A549 (cell line): ENCODE results near the gene CNGA2.

ENCODE experiments used
- CEBPB ChIP-seq, 2 experiments: fragments of >200 bp in 1 of 2; sonication (Bioruptor Twin) in 1 of 2; formaldehyde crosslinking in 1 of 2; IDR thresholded peaks; 2 replicates each; pipeline ENCODE4 v1.6.1; 2012 to 2016
- HDAC2 ChIP-seq: fragments of 200-600 bp; sonication (generic); IDR thresholded peaks from 2 replicates; pipeline ENCODE4 v1.6.1; 2016
- KDM5A ChIP-seq: fragments of 200-600 bp; sonication (generic); IDR thresholded peaks from 2 replicates; pipeline ENCODE4 v1.6.1; 2016; ENCODE audit warnings: antibody characterized with exemption, mild to moderate bottlenecking
- MAFK ChIP-seq: fragments of 450-650 bp; IDR thresholded peaks from 2 replicates; pipeline ENCODE4 v1.6.1; 2014; ENCODE audit not compliant: partially characterized antibody
- MAZ ChIP-seq: fragments of 150-350 bp; IDR thresholded peaks from 2 replicates; pipeline ENCODE4 v1.6.1; 2014; ENCODE audit warnings: antibody characterized with exemption, low read depth, low read length, borderline replicate concordance
- POLR2A ChIP-seq: IDR thresholded peaks from 2 replicates; pipeline ENCODE4 v1.6.1; 2012; ENCODE audit warnings: mild to moderate bottlenecking, low read length
- POLR2AphosphoS2 ChIP-seq: conservative IDR thresholded peaks from 2 replicates; pipeline ENCODE4 v1.6.1; 2012; ENCODE audit warnings: low read length, improper control_type of control experiment, inconsistent platforms
- RCOR1 ChIP-seq: fragments of 150-350 bp; IDR thresholded peaks from 2 replicates; pipeline ENCODE4 v1.6.1; 2014; ENCODE audit warnings: antibody characterized with exemption, low read length, low read depth
- USF2 ChIP-seq: fragments of 450-650 bp; IDR thresholded peaks from 2 replicates; pipeline ENCODE4 v1.6.1; 2014; ENCODE audit warnings: antibody characterized with exemption
- TF ChIP-seq, protein P1 (sequence below): fragments of 200-600 bp; sonication (generic); IDR thresholded peaks from 2 replicates; pipeline ENCODE4 v1.6.1; 2016; ENCODE audit warnings: antibody characterized with exemption, mild to moderate bottlenecking, moderate library complexity
- TF ChIP-seq, protein P2 (sequence below): fragments of >200 bp; sonication (Bioruptor Twin); formaldehyde crosslinking; IDR thresholded peaks from 3 replicates; pipeline ENCODE4 v1.5.1; 2016

GRCh38 chrX:151771726-151772125 is 37.2 kb downstream of the CNGA2 start:
- TF ChIP-seq, protein P1, sequence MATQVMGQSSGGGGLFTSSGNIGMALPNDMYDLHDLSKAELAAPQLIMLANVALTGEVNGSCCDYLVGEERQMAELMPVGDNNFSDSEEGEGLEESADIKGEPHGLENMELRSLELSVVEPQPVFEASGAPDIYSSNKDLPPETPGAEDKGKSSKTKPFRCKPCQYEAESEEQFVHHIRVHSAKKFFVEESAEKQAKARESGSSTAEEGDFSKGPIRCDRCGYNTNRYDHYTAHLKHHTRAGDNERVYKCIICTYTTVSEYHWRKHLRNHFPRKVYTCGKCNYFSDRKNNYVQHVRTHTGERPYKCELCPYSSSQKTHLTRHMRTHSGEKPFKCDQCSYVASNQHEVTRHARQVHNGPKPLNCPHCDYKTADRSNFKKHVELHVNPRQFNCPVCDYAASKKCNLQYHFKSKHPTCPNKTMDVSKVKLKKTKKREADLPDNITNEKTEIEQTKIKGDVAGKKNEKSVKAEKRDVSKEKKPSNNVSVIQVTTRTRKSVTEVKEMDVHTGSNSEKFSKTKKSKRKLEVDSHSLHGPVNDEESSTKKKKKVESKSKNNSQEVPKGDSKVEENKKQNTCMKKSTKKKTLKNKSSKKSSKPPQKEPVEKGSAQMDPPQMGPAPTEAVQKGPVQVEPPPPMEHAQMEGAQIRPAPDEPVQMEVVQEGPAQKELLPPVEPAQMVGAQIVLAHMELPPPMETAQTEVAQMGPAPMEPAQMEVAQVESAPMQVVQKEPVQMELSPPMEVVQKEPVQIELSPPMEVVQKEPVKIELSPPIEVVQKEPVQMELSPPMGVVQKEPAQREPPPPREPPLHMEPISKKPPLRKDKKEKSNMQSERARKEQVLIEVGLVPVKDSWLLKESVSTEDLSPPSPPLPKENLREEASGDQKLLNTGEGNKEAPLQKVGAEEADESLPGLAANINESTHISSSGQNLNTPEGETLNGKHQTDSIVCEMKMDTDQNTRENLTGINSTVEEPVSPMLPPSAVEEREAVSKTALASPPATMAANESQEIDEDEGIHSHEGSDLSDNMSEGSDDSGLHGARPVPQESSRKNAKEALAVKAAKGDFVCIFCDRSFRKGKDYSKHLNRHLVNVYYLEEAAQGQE = no peak
- TF ChIP-seq, protein P2, sequence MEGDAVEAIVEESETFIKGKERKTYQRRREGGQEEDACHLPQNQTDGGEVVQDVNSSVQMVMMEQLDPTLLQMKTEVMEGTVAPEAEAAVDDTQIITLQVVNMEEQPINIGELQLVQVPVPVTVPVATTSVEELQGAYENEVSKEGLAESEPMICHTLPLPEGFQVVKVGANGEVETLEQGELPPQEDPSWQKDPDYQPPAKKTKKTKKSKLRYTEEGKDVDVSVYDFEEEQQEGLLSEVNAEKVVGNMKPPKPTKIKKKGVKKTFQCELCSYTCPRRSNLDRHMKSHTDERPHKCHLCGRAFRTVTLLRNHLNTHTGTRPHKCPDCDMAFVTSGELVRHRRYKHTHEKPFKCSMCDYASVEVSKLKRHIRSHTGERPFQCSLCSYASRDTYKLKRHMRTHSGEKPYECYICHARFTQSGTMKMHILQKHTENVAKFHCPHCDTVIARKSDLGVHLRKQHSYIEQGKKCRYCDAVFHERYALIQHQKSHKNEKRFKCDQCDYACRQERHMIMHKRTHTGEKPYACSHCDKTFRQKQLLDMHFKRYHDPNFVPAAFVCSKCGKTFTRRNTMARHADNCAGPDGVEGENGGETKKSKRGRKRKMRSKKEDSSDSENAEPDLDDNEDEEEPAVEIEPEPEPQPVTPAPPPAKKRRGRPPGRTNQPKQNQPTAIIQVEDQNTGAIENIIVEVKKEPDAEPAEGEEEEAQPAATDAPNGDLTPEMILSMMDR = no peak
- TF ChIP-seq POLR2A = no peak
- TF ChIP-seq CEBPB (IDR thresholded peaks at IDR 0.05) = no peak
- no peak for TF ChIP-seq RCOR1
- no peak for TF ChIP-seq POLR2AphosphoS2
- TF ChIP-seq KDM5A = no peak
- no peak for TF ChIP-seq USF2
- TF ChIP-seq HDAC2 = no peak
- no peak for TF ChIP-seq MAFK
- TF ChIP-seq MAZ = no peak
